OCI-LY7 (cell line): ENCODE measurements around the gene LONRF2. TPM values are rescaled to one million over a fixed set of nuclear protein-coding genes. Genes with fewer than 3 reads are reported as not detected.
"Not testable (repeated sequence)": the region's sequence is repeated elsewhere in the genome, so short reads cannot be mapped to it uniquely, and the experiment has no call there.

ENCODE experiments used
- BruUV-seq: library from RNA; stranded (reverse); fragments of 400-500 nt; replicated peaks from 2 replicates; lab custom pipeline; 2021; lab: Mats Ljungman, UMichigan
- CTCF ChIA-PET: fragments of 300-600 bp; sonication (Branson Sonifier 250); formaldehyde crosslinking; loops from one replicate; lab custom pipeline; 2022; ENCODE audit warnings: antibody characterized with exemption; ENCODE audit not compliant: unreplicated experiment; lab: Charles Lee
- POLR2A ChIA-PET: fragments of 300-600 bp; sonication (Branson Sonifier 250); formaldehyde crosslinking; loops from one replicate; lab custom pipeline; 2022; ENCODE audit warnings: antibody characterized with exemption; lab: Charles Lee
- DNase-seq: peaks from one replicate; pipeline ENCODE4 v3.0.0-alpha.2; 2015; ENCODE audit warnings: low spot score
- H2AFZ ChIP-seq: fragments of 200-600 bp; sonication (generic), shearing (Covaris generic); 2 replicates; pipeline ENCODE4 v1.6.1; 2014; ENCODE audit warnings: mild to moderate bottlenecking, antibody characterized with exemption, low read length, moderate library complexity
- H3K27ac ChIP-seq: fragments of 200-600 bp; sonication (generic); 2 replicates; pipeline ENCODE4 v1.5.1; 2014; ENCODE audit warnings: mixed run types, low read depth, mild to moderate bottlenecking, moderate library complexity, low read length, inconsistent platforms; ENCODE audit not compliant: poor library complexity, severe bottlenecking
- H3K36me3 ChIP-seq: fragments of 200-600 bp; sonication (generic); 2 replicates; pipeline ENCODE4 v1.6.1; 2014; ENCODE audit warnings: mild to moderate bottlenecking, antibody characterized with exemption, low read length, moderate library complexity, mixed read lengths; ENCODE audit not compliant: insufficient read depth
- H3K4me1 ChIP-seq: fragments of 200-600 bp; sonication (generic); 2 replicates; pipeline ENCODE4 v1.5.1; 2014; ENCODE audit warnings: mild to moderate bottlenecking, low read length; ENCODE audit not compliant: insufficient read depth, poor library complexity, severe bottlenecking
- H3K4me2 ChIP-seq: fragments of 200-600 bp; sonication (generic); 2 replicates; pipeline ENCODE4 v1.6.1; 2014; ENCODE audit warnings: mild to moderate bottlenecking, low read length
- H3K4me3 ChIP-seq: fragments of 200-600 bp; sonication (generic); 2 replicates; pipeline ENCODE4 v1.5.1; 2014; ENCODE audit warnings: mild to moderate bottlenecking, low read depth, low read length; ENCODE audit not compliant: poor library complexity, severe bottlenecking
- H3K79me2 ChIP-seq: fragments of 200-600 bp; sonication (generic); 2 replicates; pipeline ENCODE4 v1.6.1; 2016; ENCODE audit warnings: low read depth, mild to moderate bottlenecking, low read length, moderate library complexity, mixed read lengths; ENCODE audit not compliant: insufficient read depth
- H3K9me2 ChIP-seq: fragments of 200-600 bp; sonication (generic); 2 replicates; pipeline ENCODE4 v1.6.1; 2016; ENCODE audit warnings: mild to moderate bottlenecking, low read length, mixed read lengths; ENCODE audit not compliant: insufficient read depth
- H3K9me3 ChIP-seq: fragments of 200-600 bp; sonication (generic); 2 replicates; pipeline ENCODE4 v1.6.1; 2014; ENCODE audit warnings: mild to moderate bottlenecking, mixed run types, low read length, mixed read lengths
- H4K20me1 ChIP-seq: fragments of 200-600 bp; sonication (generic); 2 replicates; pipeline ENCODE4 v1.6.1; 2014; ENCODE audit warnings: mild to moderate bottlenecking, antibody characterized with exemption, low read length, moderate library complexity, mixed read lengths; ENCODE audit not compliant: insufficient read depth
- EZH2phosphoT487 ChIP-seq: fragments of 200-600 bp; sonication (generic); IDR thresholded peaks from 2 replicates; pipeline ENCODE4 v1.6.1; 2018; ENCODE audit warnings: low read depth, borderline replicate concordance, mild to moderate bottlenecking, mixed run types, antibody characterized with exemption, low read length, moderate library complexity, mixed read lengths
- intact Hi-C: fragments of 100-400 bp; cut with micrococcal nuclease; formaldehyde crosslinking; loops from one replicate; pipeline ENCODE4 v1.10.0; 2022; ENCODE audit not compliant: unreplicated experiment
- total RNA-seq, 2 experiments: library from RNA; depleted of rRNA in 1 of 2; stranded (reverse); fragments of >200 nt in 1 of 2; shearing (Covaris generic) in 1 of 2; gene quantifications; 2 replicates each; pipeline ENCODE4 v1.2.3, GENCODE V29; 2014 to 2022
- TF ChIP-seq, protein P1 (sequence below): fragments of 200-600 bp; sonication (generic); conservative IDR thresholded peaks from 2 replicates; pipeline ENCODE4 v1.5.1; 2014; ENCODE audit warnings: mild to moderate bottlenecking, antibody characterized with exemption, low read length, moderate library complexity, mixed read lengths

Gene LONRF2
- total RNA-seq, 2 experiments from 2014 or later, result not detected

DNA sequence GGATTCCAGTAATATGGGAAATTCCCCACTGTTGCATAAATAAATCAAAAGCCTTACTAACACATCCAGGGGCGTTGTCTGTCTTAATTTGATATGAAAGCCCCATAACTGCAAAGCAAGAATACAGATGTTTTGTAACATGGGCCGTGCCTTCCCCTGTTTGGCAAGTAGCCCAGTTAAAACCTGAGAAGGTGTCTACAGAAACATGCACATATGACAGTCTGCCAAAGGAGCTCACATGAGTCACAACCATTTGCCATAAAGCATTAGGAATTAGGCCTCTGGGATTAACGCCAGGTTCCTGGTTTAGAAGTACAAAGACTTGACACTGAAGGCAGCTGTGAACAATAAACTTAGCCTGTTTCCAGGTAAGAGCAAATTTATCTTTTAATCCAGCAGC, 43.1 kb upstream of the LONRF2 start:
- ChIA-PET POLR2A (no interaction called here), CTCF (no interaction called here)
- Histone ChIP-seq H3K4me1 (no peaks in the 10 kb centered on the region), H3K9me2 (no peaks in the 10 kb centered on the region), H2AFZ (no peak overlapping the region), H3K27ac (no peak overlapping the region), H3K4me3 (no peak overlapping the region), H3K9me3 (no peaks in the 10 kb centered on the region), H4K20me1 (no peaks in the 10 kb centered on the region), H3K4me2 (no peak overlapping the region), H3K79me2 (no peaks in the 10 kb centered on the region), H3K36me3 (no peaks in the 10 kb centered on the region)
- intact Hi-C loops, result no loop called here
- BruUV-seq, result no TSS peak
- TF ChIP-seq EZH2phosphoT487, result no peak
- TF ChIP-seq, protein P1, sequence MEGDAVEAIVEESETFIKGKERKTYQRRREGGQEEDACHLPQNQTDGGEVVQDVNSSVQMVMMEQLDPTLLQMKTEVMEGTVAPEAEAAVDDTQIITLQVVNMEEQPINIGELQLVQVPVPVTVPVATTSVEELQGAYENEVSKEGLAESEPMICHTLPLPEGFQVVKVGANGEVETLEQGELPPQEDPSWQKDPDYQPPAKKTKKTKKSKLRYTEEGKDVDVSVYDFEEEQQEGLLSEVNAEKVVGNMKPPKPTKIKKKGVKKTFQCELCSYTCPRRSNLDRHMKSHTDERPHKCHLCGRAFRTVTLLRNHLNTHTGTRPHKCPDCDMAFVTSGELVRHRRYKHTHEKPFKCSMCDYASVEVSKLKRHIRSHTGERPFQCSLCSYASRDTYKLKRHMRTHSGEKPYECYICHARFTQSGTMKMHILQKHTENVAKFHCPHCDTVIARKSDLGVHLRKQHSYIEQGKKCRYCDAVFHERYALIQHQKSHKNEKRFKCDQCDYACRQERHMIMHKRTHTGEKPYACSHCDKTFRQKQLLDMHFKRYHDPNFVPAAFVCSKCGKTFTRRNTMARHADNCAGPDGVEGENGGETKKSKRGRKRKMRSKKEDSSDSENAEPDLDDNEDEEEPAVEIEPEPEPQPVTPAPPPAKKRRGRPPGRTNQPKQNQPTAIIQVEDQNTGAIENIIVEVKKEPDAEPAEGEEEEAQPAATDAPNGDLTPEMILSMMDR, result no peak
- no peak for DNase-seq

DNA sequence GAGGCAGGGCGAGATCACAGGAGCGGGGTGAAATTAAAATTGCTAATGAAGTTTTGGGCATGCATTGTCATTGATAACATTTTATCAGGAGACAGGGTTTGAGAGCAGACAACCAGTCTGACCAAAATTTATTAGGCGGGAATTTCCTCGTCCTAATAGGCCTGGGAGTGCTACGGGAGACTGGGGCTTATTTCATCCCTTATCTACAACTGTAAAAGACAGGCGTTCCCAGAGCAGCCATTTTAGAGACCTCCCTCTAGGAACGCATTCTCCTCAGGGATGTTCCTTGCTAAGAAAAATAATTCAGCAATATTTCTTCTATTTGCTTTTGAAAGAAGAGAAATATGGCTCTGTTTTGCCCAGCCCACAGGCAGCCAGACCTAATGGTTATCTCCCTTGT, 40.0 kb upstream of the LONRF2 start:
- CTCF ChIA-PET, H3K4me2 ChIP-seq, H3K27ac ChIP-seq, POLR2A ChIA-PET, BruUV-seq, H3K9me3 ChIP-seq, DNase-seq, H3K4me3 ChIP-seq, H3K4me1 ChIP-seq, H3K9me2 ChIP-seq, intact Hi-C loops, H3K36me3 ChIP-seq, H2AFZ ChIP-seq, H4K20me1 ChIP-seq, H3K79me2 ChIP-seq: not testable (repeated sequence)

DNA sequence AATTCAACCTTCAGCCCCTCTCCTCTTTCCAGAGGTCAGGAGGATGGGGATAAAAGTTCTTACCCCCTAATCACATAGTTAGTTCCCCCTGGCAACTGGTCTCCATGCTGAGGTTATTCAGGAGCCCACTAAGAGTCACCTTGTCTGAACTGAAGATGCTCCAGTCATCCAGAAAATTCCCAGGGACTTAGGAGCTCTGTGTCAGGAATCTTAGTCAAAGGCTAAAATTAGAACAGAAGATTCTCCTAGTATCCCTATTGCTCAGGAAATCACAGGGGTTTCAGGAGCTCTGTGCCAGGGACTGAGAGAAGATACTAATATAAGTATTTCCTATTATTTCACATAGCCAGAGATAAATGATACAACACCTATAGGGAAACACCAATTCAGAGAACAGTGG, 37.3 kb upstream of the LONRF2 start:
- ChIA-PET CTCF (no interaction called here), POLR2A (interaction anchor here (0.6 to 1.1 kb wide), 2 partner anchors 28 to 57 kb away, joined by 3 to 4 read pairs; partner anchors contain the start of gene CHST10)
- Histone ChIP-seq H4K20me1 (no peaks in the 10 kb centered on the region), H2AFZ (no peak overlapping the region), H3K79me2 (no peaks in the 10 kb centered on the region), H3K36me3 (no peaks in the 10 kb centered on the region), H3K4me1 (no peaks in the 10 kb centered on the region), H3K9me3 (peaks cover 5% of the 10 kb centered on the region; the same call in 1 of the 2 replicates), H3K27ac (no peak overlapping the region), H3K4me2 (no peak overlapping the region), H3K4me3 (no peak overlapping the region), H3K9me2 (no peaks in the 10 kb centered on the region)
- BruUV-seq, result no TSS peak
- TF ChIP-seq EZH2phosphoT487, result no peak
- TF ChIP-seq, protein P1, result no peak
- no peak for DNase-seq
- intact Hi-C loops, result no loop called here
